AG10803 (cell line): Measurements from ENCODE around the gene ZNF319.

Experiments
- DNase-seq: peaks from one replicate; pipeline ENCODE4 v3.0.0; 2010; ENCODE audit warnings: low read depth
- H3K4me3 ChIP-seq: 2 replicates; pipeline ENCODE4 v1.5.1; 2011; ENCODE audit warnings: mild to moderate bottlenecking, low read length, control low read depth
- CTCF ChIP-seq: conservative IDR thresholded peaks from 2 replicates; pipeline ENCODE4 v1.5.1; 2011; ENCODE audit warnings: mild to moderate bottlenecking, low read length, control low read depth, inconsistent platforms

Gene ZNF319

GRCh38 chr16:57999971-58000705 is at the start of gene ZNF319:
Gene ZNF319, minus strand, starts transcription at chr16:58000672. Its CDS starts 2,407 bp downstream, at chr16:57998265.
- DNase-seq: peak; percentile 24
- H3K4me3 ChIP-seq: peak within 1 kb of the TSS; percentile 91
- TF ChIP-seq CTCF: no peak

- TF ChIP-seq CTCF: no peak
- H3K4me3 ChIP-seq: no peak overlapping the region
- no peak for DNase-seq
These were observed 49.0 kb upstream of the ZNF319 start for GRCh38 chr16:58049232-58050185.

- H3K4me3 ChIP-seq: no peak overlapping the region
- no peak for DNase-seq
- no peak for TF ChIP-seq CTCF
These were observed 48.2 kb upstream of the ZNF319 start for GRCh38 chr16:58048494-58049231.

- DNase-seq: no peak
- no peak for TF ChIP-seq CTCF
- no peak overlapping the region for H3K4me3 ChIP-seq
These were observed 47.3 kb upstream of the ZNF319 start for GRCh38 chr16:58047557-58048348.

- no peak overlapping the region for H3K4me3 ChIP-seq
- no peak for DNase-seq
- no peak for TF ChIP-seq CTCF
These were observed 46.5 kb upstream of the ZNF319 start for GRCh38 chr16:58046936-58047335.

GRCh38 chr16:58046054-58046881 is 45.8 kb upstream of the ZNF319 start:
- TF ChIP-seq CTCF: no peak
- H3K4me3 ChIP-seq: no peak overlapping the region
- DNase-seq: no peak
